HEK293 (cell line): ENCODE measurements around the gene MTERF4.

Experiments used
- CTCF ChIA-PET: fragments of 350-600 bp; formaldehyde crosslinking; extraction: SDS; loops from one replicate; lab custom pipeline; 2021; ENCODE audit warnings: antibody characterized with exemption; lab: Yijun Ruan, JAX
- POLR2A ChIA-PET: fragments of 300-600 bp; formaldehyde crosslinking; extraction: SDS; loops from one replicate; lab custom pipeline; 2020; ENCODE audit warnings: antibody characterized with exemption, inconsistent platforms; lab: Yijun Ruan, JAX
- H3K27ac ChIP-seq: fragments of 200-500 bp; sonication (Bioruptor generic); 2 replicates; pipeline ENCODE4 v1.5.1; 2014; ENCODE audit warnings: low read depth, low read length, control low read depth, inconsistent platforms; ENCODE audit errors: extremely low read depth
- H3K36me3 ChIP-seq, 2 experiments: fragments of 200-500 bp in 1 of 2; sonication (Bioruptor generic) in 1 of 2; 1 replicate in 1 of 2; 2 replicates in 1 of 2; pipeline ENCODE4 v1.5.1; 2014 to 2017; ENCODE audit warnings: inconsistent platforms in 2 of 2, low read length in 2 of 2; ENCODE audit not compliant: control insufficient read depth in 2 of 2, insufficient read depth in 1 of 2
- H3K4me1 ChIP-seq: fragments of 200-500 bp; sonication (Bioruptor generic); 2 replicates; pipeline ENCODE4 v1.5.1; 2014; ENCODE audit warnings: mild to moderate bottlenecking, low read length, inconsistent platforms; ENCODE audit not compliant: control insufficient read depth, insufficient read depth
- H3K4me3 ChIP-seq: 2 replicates; pipeline ENCODE4 v1.5.1; 2011; ENCODE audit warnings: low read depth, mild to moderate bottlenecking, control low read depth, low read length, moderate library complexity
- H3K9me3 ChIP-seq: fragments of 200-500 bp; sonication (Bioruptor generic); 2 replicates; pipeline ENCODE4 v1.5.1; 2014; ENCODE audit warnings: low read depth, low read length, inconsistent platforms; ENCODE audit not compliant: control insufficient read depth, insufficient read depth
- GFI1B ChIP-seq: fragments of 450-650 bp; formaldehyde crosslinking; IDR thresholded peaks from 2 replicates; pipeline ENCODE4 v1.5.1; 2016; ENCODE audit warnings: missing biosample characterization, missing genetic modification characterization
- PRDM4 ChIP-seq: fragments of 450-650 bp; formaldehyde crosslinking; IDR thresholded peaks from 2 replicates; pipeline ENCODE4 v1.5.1; 2017; ENCODE audit warnings: missing biosample characterization, missing genetic modification characterization
- PRDM6 ChIP-seq: fragments of 450-650 bp; formaldehyde crosslinking; IDR thresholded peaks from 2 replicates; pipeline ENCODE4 v1.5.1; 2017; ENCODE audit warnings: missing biosample characterization, missing genetic modification characterization
- SP3 ChIP-seq: fragments of 450-650 bp; formaldehyde crosslinking; IDR thresholded peaks from 2 replicates; pipeline ENCODE4 v1.5.1; 2016; ENCODE audit warnings: missing biosample characterization, missing genetic modification characterization
- TCF7L2 ChIP-seq: IDR thresholded peaks from 2 replicates; pipeline ENCODE4 v1.6.1; 2011; ENCODE audit warnings: low read depth, mild to moderate bottlenecking, inconsistent platforms, low read length, moderate library complexity, borderline replicate concordance
- TSHZ1 ChIP-seq: fragments of 450-650 bp; formaldehyde crosslinking; IDR thresholded peaks from 2 replicates; pipeline ENCODE4 v1.5.1; 2016; ENCODE audit warnings: missing biosample characterization, missing genetic modification characterization, borderline replicate concordance
- ZBTB8A ChIP-seq: fragments of 450-650 bp; formaldehyde crosslinking; IDR thresholded peaks from 2 replicates; pipeline ENCODE4 v1.5.1; 2016; ENCODE audit warnings: missing biosample characterization, missing genetic modification characterization
- ZNF140 ChIP-seq: fragments of 450-650 bp; formaldehyde crosslinking; IDR thresholded peaks from 2 replicates; pipeline ENCODE4 v1.5.1; 2016; ENCODE audit warnings: missing biosample characterization, missing genetic modification characterization
- ZNF202 ChIP-seq: fragments of 450-650 bp; formaldehyde crosslinking; IDR thresholded peaks from 2 replicates; pipeline ENCODE4 v1.5.1; 2016; ENCODE audit warnings: missing biosample characterization, missing genetic modification characterization, borderline replicate concordance
- ZNF621 ChIP-seq: fragments of 450-650 bp; formaldehyde crosslinking; IDR thresholded peaks from 2 replicates; pipeline ENCODE4 v1.5.1; 2017; ENCODE audit warnings: missing biosample characterization, missing genetic modification characterization
- TF ChIP-seq, protein P1 (sequence below): fragments of 450-650 bp; formaldehyde crosslinking; IDR thresholded peaks from 2 replicates; pipeline ENCODE4 v1.5.1; 2016; ENCODE audit warnings: missing biosample characterization, missing genetic modification characterization
- TF ChIP-seq, protein P2 (sequence below): sonication (generic); formaldehyde crosslinking; IDR thresholded peaks from 2 replicates; pipeline ENCODE4 v1.8.1; 2022; ENCODE audit warnings: mild to moderate bottlenecking, moderate library complexity, missing genetic modification reagents

Gene MTERF4

DNA sequence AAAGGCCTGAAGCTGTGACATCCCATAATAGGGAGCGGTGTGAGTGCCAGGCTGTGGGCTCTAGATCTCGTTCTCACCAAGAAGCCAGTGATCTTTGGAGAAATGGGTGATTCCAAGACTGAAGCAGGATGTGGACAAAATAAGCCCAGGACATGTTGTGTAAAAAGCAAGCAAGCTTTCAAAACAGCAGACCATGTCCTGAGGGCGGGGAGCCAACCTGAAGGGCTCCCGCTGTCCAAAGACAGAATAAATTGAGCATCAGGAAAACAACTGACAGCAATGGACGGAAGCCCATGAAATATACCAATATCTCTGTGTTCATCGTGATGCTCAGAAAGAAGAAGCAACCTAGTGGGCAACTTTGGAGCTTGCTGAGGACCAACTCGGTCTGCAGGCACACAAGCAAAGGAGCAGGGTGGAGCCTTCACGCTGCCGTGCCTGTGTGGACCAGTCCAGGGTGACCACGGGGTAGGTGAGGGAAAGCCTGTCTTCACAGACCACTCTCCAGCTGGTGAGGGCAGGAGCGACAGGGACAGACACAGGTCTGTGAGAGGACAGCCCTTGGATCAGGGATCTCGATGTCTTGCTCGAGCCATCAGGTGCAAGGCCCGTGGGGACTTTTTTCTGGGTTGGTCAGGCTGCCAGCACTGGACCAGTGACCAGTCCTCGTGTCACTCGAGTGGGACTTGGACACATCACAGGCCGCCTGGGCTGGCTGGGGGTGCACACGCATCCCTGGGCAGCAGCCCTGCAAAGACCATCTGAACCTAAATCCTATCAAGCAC lies 21.5 kb downstream of the MTERF4 start (continued):
- TF ChIP-seq TSHZ1 (tag by site-specific recombination) (no peak), ZBTB8A (tag by site-specific recombination) (no peak), SP3 (tag by site-specific recombination) (no peak), PRDM6 (tag by site-specific recombination) (no peak), ZNF621 (no peak)

DNA sequence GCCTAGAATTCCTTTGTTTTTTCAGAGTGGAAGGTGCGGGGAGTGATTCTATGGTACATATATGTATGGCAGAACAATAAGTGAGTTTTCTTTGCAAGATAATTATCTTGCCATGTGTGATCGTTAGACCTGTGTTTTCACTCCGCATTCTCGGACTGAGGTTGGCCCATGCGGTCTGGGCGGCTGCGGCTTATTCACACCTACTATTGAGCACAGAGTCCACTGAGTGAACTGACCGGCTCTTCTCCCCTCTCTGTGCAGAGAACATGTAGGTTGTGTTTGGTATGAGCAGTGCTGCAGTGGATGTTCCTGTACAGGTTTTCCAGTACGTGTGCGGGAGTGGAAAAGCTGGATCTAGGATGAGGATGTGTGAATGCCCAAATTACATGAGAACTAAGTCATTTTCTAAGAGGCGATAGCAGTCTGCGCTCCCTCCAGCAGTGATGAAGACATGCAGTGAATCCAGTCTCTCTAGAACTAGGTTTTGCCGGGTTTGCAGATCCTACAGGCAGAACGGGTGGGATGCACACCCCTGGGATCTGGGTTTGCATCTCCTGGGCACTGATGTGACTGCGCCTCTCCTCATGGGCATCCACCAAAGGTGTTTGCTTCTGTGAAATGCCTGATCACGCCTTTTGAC lies 27.1 kb downstream of the MTERF4 start:
- Histone ChIP-seq H3K4me3 (no peak overlapping the region), H3K27ac (no peak overlapping the region), H3K4me1 (no peaks in the 10 kb centered on the region), H3K9me3 (no peaks in the 10 kb centered on the region), H3K36me3 (peaks cover 0 to 13% of the 10 kb centered on the region in 2 experiments; a peak in 2 of 3 replicates)
- ChIA-PET POLR2A (no interaction called here), CTCF (interaction anchor here (1.0 kb wide), 1 partner anchor 585 kb away, joined by 3 read pairs; no protein-coding TSS in a partner anchor)
- TF ChIP-seq ZNF140 (tag by site-specific recombination) (no peak), TCF7L2 (no peak), GFI1B (tag by site-specific recombination) (no peak)
- TF ChIP-seq, protein P1, sequence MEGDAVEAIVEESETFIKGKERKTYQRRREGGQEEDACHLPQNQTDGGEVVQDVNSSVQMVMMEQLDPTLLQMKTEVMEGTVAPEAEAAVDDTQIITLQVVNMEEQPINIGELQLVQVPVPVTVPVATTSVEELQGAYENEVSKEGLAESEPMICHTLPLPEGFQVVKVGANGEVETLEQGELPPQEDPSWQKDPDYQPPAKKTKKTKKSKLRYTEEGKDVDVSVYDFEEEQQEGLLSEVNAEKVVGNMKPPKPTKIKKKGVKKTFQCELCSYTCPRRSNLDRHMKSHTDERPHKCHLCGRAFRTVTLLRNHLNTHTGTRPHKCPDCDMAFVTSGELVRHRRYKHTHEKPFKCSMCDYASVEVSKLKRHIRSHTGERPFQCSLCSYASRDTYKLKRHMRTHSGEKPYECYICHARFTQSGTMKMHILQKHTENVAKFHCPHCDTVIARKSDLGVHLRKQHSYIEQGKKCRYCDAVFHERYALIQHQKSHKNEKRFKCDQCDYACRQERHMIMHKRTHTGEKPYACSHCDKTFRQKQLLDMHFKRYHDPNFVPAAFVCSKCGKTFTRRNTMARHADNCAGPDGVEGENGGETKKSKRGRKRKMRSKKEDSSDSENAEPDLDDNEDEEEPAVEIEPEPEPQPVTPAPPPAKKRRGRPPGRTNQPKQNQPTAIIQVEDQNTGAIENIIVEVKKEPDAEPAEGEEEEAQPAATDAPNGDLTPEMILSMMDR (tag by site-specific recombination): no peak
- TF ChIP-seq, protein P2, sequence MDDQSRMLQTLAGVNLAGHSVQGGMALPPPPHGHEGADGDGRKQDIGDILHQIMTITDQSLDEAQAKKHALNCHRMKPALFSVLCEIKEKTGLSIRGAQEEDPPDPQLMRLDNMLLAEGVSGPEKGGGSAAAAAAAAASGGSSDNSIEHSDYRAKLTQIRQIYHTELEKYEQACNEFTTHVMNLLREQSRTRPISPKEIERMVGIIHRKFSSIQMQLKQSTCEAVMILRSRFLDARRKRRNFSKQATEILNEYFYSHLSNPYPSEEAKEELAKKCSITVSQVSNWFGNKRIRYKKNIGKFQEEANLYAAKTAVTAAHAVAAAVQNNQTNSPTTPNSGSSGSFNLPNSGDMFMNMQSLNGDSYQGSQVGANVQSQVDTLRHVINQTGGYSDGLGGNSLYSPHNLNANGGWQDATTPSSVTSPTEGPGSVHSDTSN (CRISPR knock-in tag): no peak
- TF ChIP-seq, all 188 proteins: peak for 0

DNA sequence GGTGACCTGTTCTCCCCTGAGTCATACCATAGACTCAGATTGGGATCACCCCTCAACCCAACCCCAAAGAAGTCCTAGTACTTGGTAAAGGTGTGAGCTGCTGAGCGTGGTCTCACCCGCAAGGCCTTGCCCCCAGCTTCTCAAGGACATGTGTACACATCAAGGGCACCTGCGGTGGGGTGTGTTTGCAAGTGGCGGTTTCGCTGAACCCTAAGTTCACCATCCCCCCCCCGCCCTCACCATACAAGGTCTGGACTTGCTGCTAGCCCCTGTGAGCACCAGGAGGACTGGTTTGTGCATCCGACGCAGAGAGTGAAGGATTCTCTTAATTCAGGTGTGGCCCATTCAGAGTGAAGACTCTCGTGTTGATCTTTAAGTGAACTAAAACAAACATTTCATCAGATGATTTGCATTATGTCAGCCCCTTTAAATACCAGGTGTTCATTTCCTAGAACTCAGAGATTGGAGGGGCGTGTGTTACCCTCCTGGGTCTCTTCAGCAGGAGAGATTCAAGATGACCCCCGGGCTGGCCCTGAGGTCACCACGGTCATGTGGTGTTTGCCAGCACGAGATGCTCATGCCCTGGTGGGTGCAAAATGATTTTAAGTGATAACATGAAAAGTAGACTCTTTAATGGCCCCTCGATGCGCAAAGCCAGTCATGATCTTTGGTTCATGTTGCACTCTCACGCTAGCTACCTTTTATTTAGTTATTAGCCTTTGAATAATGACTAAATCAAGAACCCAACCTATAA lies 27.8 kb downstream of the MTERF4 start:
- no peak for TF ChIP-seq ZNF202 (tag by site-specific recombination)
- TF ChIP-seq PRDM4 (tag by site-specific recombination): peak; percentile 67
- TF ChIP-seq, all 188 proteins: peak for 1
- Histone ChIP-seq H3K4me1 (no peaks in the 10 kb centered on the region), H3K9me3 (no peaks in the 10 kb centered on the region), H3K27ac (no peak overlapping the region), H3K36me3 (peaks cover 0 to 13% of the 10 kb centered on the region in 2 experiments; a peak in 2 of 3 replicates), H3K4me3 (no peak overlapping the region)
- CTCF ChIA-PET: interaction anchor here (1.0 to 1.5 kb wide), 2 partner anchors 91 to 585 kb away, joined by 3 to 4 read pairs; no protein-coding TSS in a partner anchor
- POLR2A ChIA-PET: no interaction called here
